BJ (cell line): ENCODE data around the gene PADI2. TPM values are rescaled to one million over a fixed set of nuclear protein-coding genes. Genes with fewer than 3 reads are reported as not detected.

Source experiments
- CTCF ChIA-PET: fragments of 350-600 bp; formaldehyde crosslinking; extraction: SDS; loops from one replicate; lab custom pipeline; 2021; ENCODE audit warnings: antibody characterized with exemption, inconsistent platforms; lab: Yijun Ruan, JAX
- POLR2A ChIA-PET: fragments of 300-600 bp; sonication (Branson Sonifier 250); formaldehyde crosslinking; extraction: SDS; loops from one replicate; lab custom pipeline; 2021; ENCODE audit warnings: antibody characterized with exemption; lab: Charles Lee
- DNase-seq: peaks from one replicate; pipeline ENCODE4 v3.0.0-alpha.2; 2011; ENCODE audit warnings: low read depth
- H3K27me3 ChIP-seq: 2 replicates; pipeline ENCODE4 v1.6.0; 2011; ENCODE audit warnings: low read length; ENCODE audit not compliant: control insufficient read depth, insufficient read depth
- H3K36me3 ChIP-seq: 2 replicates; pipeline ENCODE4 v1.5.1; 2011; ENCODE audit warnings: low read length; ENCODE audit not compliant: control insufficient read depth, insufficient read depth
- H3K4me3 ChIP-seq: 2 replicates; pipeline ENCODE4 v1.5.1; 2011; ENCODE audit warnings: low read depth, mild to moderate bottlenecking, control low read depth, low read length
- CTCF ChIP-seq: IDR thresholded peaks from 2 replicates; pipeline ENCODE4 v1.5.1; 2011; ENCODE audit warnings: low read depth, mild to moderate bottlenecking, control low read depth, inconsistent platforms, low read length, moderate library complexity; ENCODE audit not compliant: insufficient read depth
- polyA plus RNA-seq: library from polyadenylated mRNA; depleted of rRNA; stranded (reverse); fragments of >200 nt; gene quantifications from 2 replicates; pipeline ENCODE4 v1.2.3, GENCODE V29; 2011

PADI2 gene
- polyA plus RNA-seq, 1 experiment: 0.15 TPM

GRCh38 chr1:17089506-17089905, 29.7 kb downstream of the PADI2 start:
- Histone ChIP-seq H3K27me3 (peaks cover 6% of the 10 kb centered on the region), H3K36me3 (no peaks in the 10 kb centered on the region), H3K4me3 (no peak overlapping the region)
- no peak for TF ChIP-seq CTCF
- ChIA-PET CTCF (no interaction called here), POLR2A (no interaction called here)
- DNase-seq: no peak

- Histone ChIP-seq H3K4me3 (no peak overlapping the region), H3K36me3 (no peaks in the 10 kb centered on the region), H3K27me3 (peaks cover 6% of the 10 kb centered on the region)
- POLR2A ChIA-PET: interaction anchor here (0.7 kb wide), 1 partner anchor 25 kb away, joined by 3 read pairs; no protein-coding TSS in a partner anchor
- TF ChIP-seq CTCF: no peak
- no peak for DNase-seq
- CTCF ChIA-PET: interaction anchor here (0.6 kb wide), 1 partner anchor 390 kb away, joined by 3 read pairs; no protein-coding TSS in a partner anchor
Observed at GRCh38 chr1:17086751-17087150, 32.5 kb downstream of the PADI2 start.

GRCh38 chr1:17084787-17085186, 34.5 kb downstream of the PADI2 start:
- TF ChIP-seq CTCF: no peak
- CTCF ChIA-PET: no interaction called here
- Histone ChIP-seq H3K27me3 (peaks cover 6% of the 10 kb centered on the region), H3K4me3 (no peak overlapping the region), H3K36me3 (no peaks in the 10 kb centered on the region)
- POLR2A ChIA-PET: no interaction called here
- no peak for DNase-seq

- ChIA-PET CTCF (no interaction called here), POLR2A (no interaction called here)
Observed at GRCh38 chr1:17082761-17083160, 36.5 kb downstream of the PADI2 start.

GRCh38 chr1:17081439-17081838, 37.8 kb downstream of the PADI2 start:
- CTCF ChIA-PET: interaction anchor here (1.3 kb wide), 1 partner anchor 21 kb away, joined by 4 read pairs; no protein-coding TSS in a partner anchor
- Histone ChIP-seq H3K36me3 (no peaks in the 10 kb centered on the region), H3K27me3 (peaks cover 4% of the 10 kb centered on the region), H3K4me3 (no peak overlapping the region)
- no peak for TF ChIP-seq CTCF
- POLR2A ChIA-PET: no interaction called here
- no peak for DNase-seq

More at GRCh38 chr1:17082761-17083160, 36.5 kb downstream of the PADI2 start:
- no peak for DNase-seq
- no peaks in the 10 kb centered on the region for H3K36me3 ChIP-seq
- no peak for TF ChIP-seq CTCF
- H3K27me3 ChIP-seq: peaks cover 2% of the 10 kb centered on the region
- no peak overlapping the region for H3K4me3 ChIP-seq
